Measurements from ENCODE around the gene DNAJC24.

Gene DNAJC24

GRCh38 chr11:31415435-31415834 lies 45.8 kb downstream of the DNAJC24 start:
- DNase-seq (ENCODE audit: low read depth) = no peak

- DNase-seq (ENCODE audit: low read depth) = no peak
Measured at GRCh38 chr11:31417357-31417756, 47.7 kb downstream of the DNAJC24 start.

- no peak for DNase-seq (ENCODE audit: low read depth)
Measured at GRCh38 chr11:31417816-31418215, 48.2 kb downstream of the DNAJC24 start.

- DNase-seq (ENCODE audit: low read depth) = no peak
Measured at GRCh38 chr11:31419138-31419537, 49.5 kb downstream of the DNAJC24 start.

GRCh38 chr11:31419669-31420068 lies 50.0 kb downstream of the DNAJC24 start:
- no peak for DNase-seq (ENCODE audit: low read depth)

- no peak for DNase-seq (ENCODE audit: low read depth)
Measured at GRCh38 chr11:31421820-31422219, 52.2 kb downstream of the DNAJC24 start.

- no peak for DNase-seq (ENCODE audit: low read depth)
Measured at GRCh38 chr11:31422703-31423102, 53.0 kb downstream of the DNAJC24 start.

GRCh38 chr11:31424652-31425051 lies 55.0 kb downstream of the DNAJC24 start:
- no peak for DNase-seq (ENCODE audit: low read depth)

- no peak for DNase-seq (ENCODE audit: low read depth)
Measured at GRCh38 chr11:31433851-31434250, 64.2 kb downstream of the DNAJC24 start.

- DNase-seq (ENCODE audit: low read depth) = no peak
Measured at GRCh38 chr11:31437742-31438435, 68.2 kb downstream of the DNAJC24 start.

- no peak for DNase-seq (ENCODE audit: low read depth)
Measured at GRCh38 chr11:31441296-31441695, 71.6 kb downstream of the DNAJC24 start.

- DNase-seq (ENCODE audit: low read depth) = no peak
Measured at GRCh38 chr11:31442086-31442485, 72.4 kb downstream of the DNAJC24 start.

- no peak for DNase-seq (ENCODE audit: low read depth)
Measured at GRCh38 chr11:31443802-31444201, 74.1 kb downstream of the DNAJC24 start.

- no peak for DNase-seq (ENCODE audit: low read depth)
Measured at GRCh38 chr11:31445621-31446020, 76.0 kb downstream of the DNAJC24 start.

- DNase-seq (ENCODE audit: low read depth) = no peak
Measured at GRCh38 chr11:31449040-31449439, 79.4 kb downstream of the DNAJC24 start.

- no peak for DNase-seq (ENCODE audit: low read depth)
Measured at GRCh38 chr11:31450841-31451240, 81.2 kb downstream of the DNAJC24 start.

GRCh38 chr11:31455177-31455576 lies 85.5 kb downstream of the DNAJC24 start:
- no peak for DNase-seq (ENCODE audit: low read depth)

- no peak for DNase-seq (ENCODE audit: low read depth)
Measured at GRCh38 chr11:31464436-31464835, 94.8 kb downstream of the DNAJC24 start.

GRCh38 chr11:31474083-31474482 lies 104.4 kb downstream of the DNAJC24 start:
- no peak for DNase-seq (ENCODE audit: low read depth)

- DNase-seq (ENCODE audit: low read depth) = no peak
Measured at GRCh38 chr11:31477528-31478222, 108.0 kb downstream of the DNAJC24 start.

- no peak for DNase-seq (ENCODE audit: low read depth)
Measured at GRCh38 chr11:31478223-31478590, 108.5 kb downstream of the DNAJC24 start.

- DNase-seq (ENCODE audit: low read depth) = no peak
Measured at GRCh38 chr11:31479066-31479465, 109.4 kb downstream of the DNAJC24 start.

- DNase-seq (ENCODE audit: low read depth) = no peak
Measured at GRCh38 chr11:31480930-31481329, 111.3 kb downstream of the DNAJC24 start.
